Measurements from ENCODE around the gene KLK2.

Gene KLK2

DNA sequence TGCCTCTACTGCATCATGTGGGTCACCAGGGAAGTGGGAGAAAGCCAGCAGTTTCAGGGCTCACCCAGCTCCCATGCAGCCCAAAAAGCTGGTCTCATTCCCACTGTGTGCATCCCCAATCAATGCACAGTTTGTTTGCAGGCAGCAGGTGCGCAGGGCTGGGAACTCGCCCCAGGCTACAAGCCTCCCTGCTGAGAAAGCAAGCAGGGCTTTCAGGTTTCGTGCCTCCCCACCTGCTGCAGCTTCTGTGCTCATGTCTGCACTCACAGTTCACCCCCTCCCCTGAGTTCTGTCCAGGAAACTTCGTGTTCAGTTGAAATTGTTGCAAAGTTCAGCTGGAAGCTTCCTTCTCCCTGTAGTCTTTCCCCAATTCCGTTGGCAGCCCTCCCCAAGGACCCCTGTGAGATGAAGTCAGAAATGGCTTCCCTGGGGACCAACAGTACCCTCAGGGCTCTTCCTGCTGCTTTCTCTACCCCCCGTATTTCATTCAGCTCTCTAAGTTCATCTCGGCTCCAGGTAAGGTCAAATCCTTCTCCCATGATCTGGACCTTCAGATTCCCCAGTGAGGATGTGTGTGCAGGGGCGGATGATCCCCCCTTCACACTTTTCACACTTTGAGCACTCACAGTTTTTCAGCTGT, 28.8 kb upstream of the KLK2 start:
- H3K4me3 ChIP-seq: peak overlapping the region; percentile 37
- H3K36me3 ChIP-seq: no peaks in the 10 kb centered on the region
- H3K4me2 ChIP-seq: peak overlapping the region; percentile 85
- H3K9me3 ChIP-seq: peaks cover 16% of the 10 kb centered on the region
- H3K9ac ChIP-seq: peak overlapping the region; percentile 36; the same call in 1 of the 2 replicates
- H3K27ac ChIP-seq: peak overlapping the region; percentile 47; the same call in 1 of the 2 replicates
- H3K4me1 ChIP-seq: peaks cover 20% of the 10 kb centered on the region
- no peaks in the 10 kb centered on the region for H4K20me1 ChIP-seq
- no peaks in the 10 kb centered on the region for H3K27me3 ChIP-seq
- no peak for TF ChIP-seq Cebpa-rat (IDR thresholded peaks at IDR 0.05)

GRCh38 chr19:50850738-50851137, 22.5 kb upstream of the KLK2 start:
- no peak overlapping the region for H3K9ac ChIP-seq
- no peak overlapping the region for H3K4me2 ChIP-seq
- H3K27ac ChIP-seq: no peak overlapping the region
- H3K4me1 ChIP-seq: 0 out of 2 replicates have a peak, but pooled peaks cover 5% of the 10 kb centered on the region
- no peak overlapping the region for H3K4me3 ChIP-seq
- H3K36me3 ChIP-seq: no peaks in the 10 kb centered on the region
- H4K20me1 ChIP-seq: no peaks in the 10 kb centered on the region
- TF ChIP-seq Cebpa-rat (IDR thresholded peaks at IDR 0.05): no peak
- no peaks in the 10 kb centered on the region for H3K27me3 ChIP-seq
- H3K9me3 ChIP-seq: no peaks in the 10 kb centered on the region

DNA sequence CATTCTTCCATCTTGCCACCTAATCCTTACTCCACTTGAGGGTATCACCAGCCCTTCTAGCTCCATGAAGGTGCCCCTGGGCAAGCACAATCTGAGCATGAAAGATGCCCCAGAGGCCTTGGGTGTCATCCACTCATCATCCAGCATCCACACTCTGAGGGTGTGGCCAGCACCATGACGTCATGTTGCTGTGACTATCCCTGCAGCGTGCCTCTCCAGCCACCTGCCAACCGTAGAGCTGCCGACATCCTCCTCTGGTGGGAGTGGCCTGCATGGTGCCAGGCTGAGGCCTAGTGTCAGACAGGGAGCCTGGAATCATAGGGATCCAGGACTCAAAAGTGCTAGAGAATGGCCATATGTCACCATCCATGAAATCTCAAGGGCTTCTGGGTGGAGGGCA, 21.6 kb upstream of the KLK2 start:
- no peak overlapping the region for H3K9ac ChIP-seq
- no peaks in the 10 kb centered on the region for H3K27me3 ChIP-seq
- no peaks in the 10 kb centered on the region for H3K36me3 ChIP-seq

DNA sequence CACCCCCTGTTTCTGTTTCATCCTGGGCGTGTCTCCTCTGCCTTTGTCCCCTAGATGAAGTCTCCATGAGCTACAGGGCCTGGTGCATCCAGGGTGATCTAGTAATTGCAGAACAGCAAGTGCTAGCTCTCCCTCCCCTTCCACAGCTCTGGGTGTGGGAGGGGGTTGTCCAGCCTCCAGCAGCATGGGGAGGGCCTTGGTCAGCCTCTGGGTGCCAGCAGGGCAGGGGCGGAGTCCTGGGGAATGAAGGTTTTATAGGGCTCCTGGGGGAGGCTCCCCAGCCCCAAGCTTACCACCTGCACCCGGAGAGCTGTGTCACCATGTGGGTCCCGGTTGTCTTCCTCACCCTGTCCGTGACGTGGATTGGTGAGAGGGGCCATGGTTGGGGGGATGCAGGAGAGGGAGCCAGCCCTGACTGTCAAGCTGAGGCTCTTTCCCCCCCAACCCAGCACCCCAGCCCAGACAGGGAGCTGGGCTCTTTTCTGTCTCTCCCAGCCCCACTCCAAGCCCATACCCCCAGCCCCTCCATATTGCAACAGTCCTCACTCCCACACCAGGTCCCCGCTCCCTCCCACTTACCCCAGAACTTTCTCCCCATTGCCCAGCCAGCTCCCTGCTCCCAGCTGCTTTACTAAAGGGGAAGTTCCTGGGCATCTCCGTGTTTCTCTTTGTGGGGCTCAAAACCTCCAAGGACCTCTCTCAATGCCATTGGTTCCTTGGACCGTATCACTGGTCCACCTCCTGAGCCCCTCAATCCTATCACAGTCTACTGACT, 18.4 kb upstream of the KLK2 start, which contains the start of gene KLK3:
TSS of gene KLK3 (plus strand) at position 280 of the 775 bp plus-strand sequence. CDS start at position 321, 41 bp downstream.
- Histone ChIP-seq H3K9ac (no peak within 1 kb of the TSS), H4K20me1 (no peaks in the 10 kb centered on the region), H3K4me2 (no peak within 1 kb of the TSS), H3K27ac (no peak within 1 kb of the TSS), H3K27me3 (no peaks in the 10 kb centered on the region), H3K4me1 (peaks cover 12% of the 10 kb centered on the region; the same call in 1 of the 2 replicates), H3K4me3 (no peak within 1 kb of the TSS), H3K9me3 (peaks cover under 1% of the 10 kb centered on the region), H3K36me3 (no peaks in the 10 kb centered on the region)
- TF ChIP-seq Cebpa-rat (IDR thresholded peaks at IDR 0.05): no peak

More for the DNA sequence above, 21.6 kb upstream of the KLK2 start:
- no peak for TF ChIP-seq Cebpa-rat (IDR thresholded peaks at IDR 0.05)
- no peak overlapping the region for H3K4me3 ChIP-seq
- H3K4me1 ChIP-seq: peaks cover 7% of the 10 kb centered on the region; the same call in 1 of the 2 replicates
- no peak overlapping the region for H3K4me2 ChIP-seq
- H4K20me1 ChIP-seq: no peaks in the 10 kb centered on the region
- H3K9me3 ChIP-seq: no peaks in the 10 kb centered on the region
- no peak overlapping the region for H3K27ac ChIP-seq

DNA sequence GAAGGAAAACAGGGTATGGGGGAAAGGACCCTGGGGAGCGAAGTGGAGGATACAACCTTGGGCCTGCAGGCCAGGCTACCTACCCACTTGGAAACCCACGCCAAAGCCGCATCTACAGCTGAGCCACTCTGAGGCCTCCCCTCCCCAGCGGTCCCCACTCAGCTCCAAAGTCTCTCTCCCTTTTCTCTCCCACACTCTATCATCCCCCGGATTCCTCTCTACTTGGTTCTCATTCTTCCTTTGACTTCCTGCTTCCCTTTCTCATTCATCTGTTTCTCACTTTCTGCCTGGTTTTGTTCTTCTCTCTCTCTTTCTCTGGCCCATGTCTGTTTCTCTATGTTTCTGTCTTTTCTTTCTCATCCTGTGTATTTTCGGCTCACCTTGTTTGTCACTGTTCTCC, 15.9 kb upstream of the KLK2 start:
- H4K20me1 ChIP-seq: no peaks in the 10 kb centered on the region
- H3K27me3 ChIP-seq: no peaks in the 10 kb centered on the region
- peaks cover 16% of the 10 kb centered on the region for H3K9me3 ChIP-seq
- H3K4me1 ChIP-seq: peaks cover 12% of the 10 kb centered on the region; the same call in 1 of the 2 replicates
- no peak for TF ChIP-seq Cebpa-rat (IDR thresholded peaks at IDR 0.05)
- H3K27ac ChIP-seq: no peak overlapping the region
- no peak overlapping the region for H3K9ac ChIP-seq
- no peaks in the 10 kb centered on the region for H3K36me3 ChIP-seq
- H3K4me2 ChIP-seq: no peak overlapping the region
- no peak overlapping the region for H3K4me3 ChIP-seq

GRCh38 chr19:50858886-50859285, 14.4 kb upstream of the KLK2 start:
- Histone ChIP-seq H3K27ac (no peak overlapping the region), H3K4me2 (no peak overlapping the region), H3K4me3 (no peak overlapping the region), H3K9ac (no peak overlapping the region), H3K9me3 (peaks cover 16% of the 10 kb centered on the region), H3K4me1 (peaks cover 12% of the 10 kb centered on the region; the same call in 1 of the 2 replicates), H3K27me3 (no peaks in the 10 kb centered on the region), H3K36me3 (no peaks in the 10 kb centered on the region), H4K20me1 (no peaks in the 10 kb centered on the region)
- no peak for TF ChIP-seq Cebpa-rat (IDR thresholded peaks at IDR 0.05)

DNA sequence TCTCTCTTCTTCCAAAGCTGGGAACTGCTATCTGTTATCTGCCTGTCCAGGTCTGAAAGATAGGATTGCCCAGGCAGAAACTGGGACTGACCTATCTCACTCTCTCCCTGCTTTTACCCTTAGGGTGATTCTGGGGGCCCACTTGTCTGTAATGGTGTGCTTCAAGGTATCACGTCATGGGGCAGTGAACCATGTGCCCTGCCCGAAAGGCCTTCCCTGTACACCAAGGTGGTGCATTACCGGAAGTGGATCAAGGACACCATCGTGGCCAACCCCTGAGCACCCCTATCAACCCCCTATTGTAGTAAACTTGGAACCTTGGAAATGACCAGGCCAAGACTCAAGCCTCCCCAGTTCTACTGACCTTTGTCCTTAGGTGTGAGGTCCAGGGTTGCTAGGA, 13.4 kb upstream of the KLK2 start:
- TF ChIP-seq Cebpa-rat (IDR thresholded peaks at IDR 0.05): no peak
- H3K4me2 ChIP-seq: no peak overlapping the region
- peaks cover 12% of the 10 kb centered on the region; the same call in 1 of the 2 replicates for H3K4me1 ChIP-seq
- H4K20me1 ChIP-seq: no peaks in the 10 kb centered on the region
- peaks cover 16% of the 10 kb centered on the region for H3K9me3 ChIP-seq
- no peaks in the 10 kb centered on the region for H3K27me3 ChIP-seq
- no peak overlapping the region for H3K9ac ChIP-seq
- H3K27ac ChIP-seq: no peak overlapping the region
- no peak overlapping the region for H3K4me3 ChIP-seq
- H3K36me3 ChIP-seq: no peaks in the 10 kb centered on the region

DNA sequence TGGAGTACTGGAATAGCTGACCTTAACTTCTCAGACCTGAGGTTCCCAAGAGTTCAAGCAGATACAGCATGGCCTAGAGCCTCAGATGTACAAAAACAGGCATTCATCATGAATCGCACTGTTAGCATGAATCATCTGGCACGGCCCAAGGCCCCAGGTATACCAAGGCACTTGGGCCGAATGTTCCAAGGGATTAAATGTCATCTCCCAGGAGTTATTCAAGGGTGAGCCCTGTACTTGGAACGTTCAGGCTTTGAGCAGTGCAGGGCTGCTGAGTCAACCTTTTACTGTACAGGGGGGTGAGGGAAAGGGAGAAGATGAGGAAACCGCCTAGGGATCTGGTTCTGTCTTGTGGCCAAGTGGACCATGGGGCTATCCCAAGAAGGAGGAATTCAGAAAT, 12.2 kb upstream of the KLK2 start:
- H3K9me3 ChIP-seq: peaks cover 16% of the 10 kb centered on the region
- no peak overlapping the region for H3K27ac ChIP-seq
- no peaks in the 10 kb centered on the region for H3K27me3 ChIP-seq
- TF ChIP-seq Cebpa-rat (IDR thresholded peaks at IDR 0.05): no peak
- H3K9ac ChIP-seq: no peak overlapping the region
- peaks cover 11% of the 10 kb centered on the region; the same call in 1 of the 2 replicates for H3K4me1 ChIP-seq
- H3K4me2 ChIP-seq: no peak overlapping the region
- H3K36me3 ChIP-seq: no peaks in the 10 kb centered on the region
- no peak overlapping the region for H3K4me3 ChIP-seq
- H4K20me1 ChIP-seq: no peaks in the 10 kb centered on the region

- no peaks in the 10 kb centered on the region for H3K36me3 ChIP-seq
- no peaks in the 10 kb centered on the region for H4K20me1 ChIP-seq
- H3K4me3 ChIP-seq: no peak overlapping the region
- peaks cover 16% of the 10 kb centered on the region for H3K9me3 ChIP-seq
- H3K27ac ChIP-seq: no peak overlapping the region
- no peak overlapping the region for H3K9ac ChIP-seq
- no peak for TF ChIP-seq Cebpa-rat (IDR thresholded peaks at IDR 0.05)
- no peak overlapping the region for H3K4me2 ChIP-seq
- no peaks in the 10 kb centered on the region for H3K27me3 ChIP-seq
- peaks cover 5% of the 10 kb centered on the region; the same call in 1 of the 2 replicates for H3K4me1 ChIP-seq
Measured at GRCh38 chr19:50861496-50862286, 11.5 kb upstream of the KLK2 start.

All from BLaER1 (cell line).